OCI-LY3 (cell line): ENCODE measurements around the gene C9.

Source experiments
- CTCF ChIP-seq: fragments of 200-600, 300-600 bp; sonication (generic); IDR thresholded peaks from 2 replicates; pipeline ENCODE4 v1.5.1; 2014; ENCODE audit warnings: antibody characterized with exemption, low read length, low read depth
- EZH2phosphoT487 ChIP-seq: fragments of 200-600 bp; shearing (Covaris generic); IDR thresholded peaks from 2 replicates; pipeline ENCODE4 v1.6.1; 2018; ENCODE audit warnings: antibody characterized with exemption, mixed run types, low read depth

GRCh38 chr5:39362646-39363045, 1.6 kb downstream of the C9 start:
- TF ChIP-seq CTCF (no peak), EZH2phosphoT487 (no peak)
